ENCODE data around the gene RNASE2.
"Not testable (repeated sequence)": the region's sequence is repeated elsewhere in the genome, so short reads cannot be mapped to it uniquely, and the experiment has no call there.

- TF ChIP-seq CTCF, POLR2A (IDR thresholded peaks at IDR 0.05): not testable (repeated sequence)
Measured at GRCh38 chr14:20954736-20955537, at the start of gene RNASE2.

Measured in tibial nerve (tissue), 3 donors.